Thoracic aorta (tissue), 2 donors: ENCODE data around the gene ATP13A4. TPM values are rescaled to one million over a fixed set of nuclear protein-coding genes. Genes with fewer than 3 reads are reported as not detected.

Experiments
- ATAC-seq: fragments of 150-250 bp; one replicate; pipeline ENCODE4 v1.8.0; 2017; ENCODE audit warnings: low read depth; ENCODE audit not compliant: insufficient number of reproducible peaks, low FRiP score
- DNase-seq: peaks from one replicate; pipeline ENCODE4 v3.0.0-alpha.2; 2020; ENCODE audit warnings: low spot score
- H3K27ac ChIP-seq, 2 donors: fragments of 200-600 bp; sonication (generic); 1 replicate in 1 of 2; 2 replicates in 1 of 2; pipeline ENCODE4 v1.5.1; 2016; ENCODE audit warnings: mild to moderate bottlenecking in 2 of 2, moderate library complexity in 2 of 2
- H3K27me3 ChIP-seq: fragments of 200-600 bp; sonication (generic); replicated peaks from 2 replicates; pipeline ENCODE4 v1.6.0; 2016; ENCODE audit warnings: mild to moderate bottlenecking; ENCODE audit not compliant: insufficient read depth
- H3K36me3 ChIP-seq: fragments of 200-600 bp; sonication (generic); one replicate; pipeline ENCODE4 v1.5.1; 2016
- H3K4me1 ChIP-seq, 2 donors: fragments of 200-600 bp; sonication (generic); 1 replicate in 1 of 2; 2 replicates in 1 of 2; pipeline versions ENCODE4 v1.5.1 to v1.6.0; 2016; ENCODE audit warnings: low read depth in 2 of 2, mild to moderate bottlenecking in 1 of 2; ENCODE audit not compliant: control insufficient read depth in 1 of 2
- H3K4me3 ChIP-seq: fragments of 200-600 bp; sonication (generic); 2 replicates; pipeline ENCODE4 v1.5.1; 2016; ENCODE audit warnings: mild to moderate bottlenecking
- H3K9me3 ChIP-seq: fragments of 200-600 bp; sonication (generic); 2 replicates; pipeline ENCODE4 v1.5.1; 2016
- CTCF ChIP-seq: fragments of 200-600 bp; sonication (generic); IDR thresholded peaks from one replicate; pipeline ENCODE4 v1.5.1; 2019; ENCODE audit warnings: antibody characterized with exemption
- total RNA-seq, 2 donors: library from RNA; depleted of rRNA; stranded (reverse); fragments of >200 nt; gene quantifications; one replicate each; pipeline versions ENCODE4 v1.1.0 to v1.2.3, GENCODE V29; 2016

Gene ATP13A4
- total RNA-seq, 2 donors from 2014 or later, result 0.78 TPM; not detected in 1

- H3K4me1 ChIP-seq, result no peaks in the 10 kb centered on the region
- ATAC-seq, result no peak
- no peaks in the 10 kb centered on the region for H3K27me3 ChIP-seq
- no peak for TF ChIP-seq CTCF
- no peaks in the 10 kb centered on the region for H3K9me3 ChIP-seq
- DNase-seq, result no peak
- no peak overlapping the region for H3K27ac ChIP-seq
- H3K36me3 ChIP-seq, result no peaks in the 10 kb centered on the region
- no peak overlapping the region for H3K4me3 ChIP-seq
These were observed 64.7 kb downstream of the ATP13A4 start for GRCh38 chr3:193489949-193490348.

- DNase-seq, result no peak
- TF ChIP-seq CTCF, result no peak
- Histone ChIP-seq H3K36me3 (no peaks in the 10 kb centered on the region), H3K9me3 (no peaks in the 10 kb centered on the region), H3K4me1 (no peaks in the 10 kb centered on the region), H3K4me3 (no peak overlapping the region), H3K27ac (no peak overlapping the region), H3K27me3 (no peaks in the 10 kb centered on the region)
- no peak for ATAC-seq
These were observed 66.0 kb downstream of the ATP13A4 start for GRCh38 chr3:193488741-193489140.

DNA sequence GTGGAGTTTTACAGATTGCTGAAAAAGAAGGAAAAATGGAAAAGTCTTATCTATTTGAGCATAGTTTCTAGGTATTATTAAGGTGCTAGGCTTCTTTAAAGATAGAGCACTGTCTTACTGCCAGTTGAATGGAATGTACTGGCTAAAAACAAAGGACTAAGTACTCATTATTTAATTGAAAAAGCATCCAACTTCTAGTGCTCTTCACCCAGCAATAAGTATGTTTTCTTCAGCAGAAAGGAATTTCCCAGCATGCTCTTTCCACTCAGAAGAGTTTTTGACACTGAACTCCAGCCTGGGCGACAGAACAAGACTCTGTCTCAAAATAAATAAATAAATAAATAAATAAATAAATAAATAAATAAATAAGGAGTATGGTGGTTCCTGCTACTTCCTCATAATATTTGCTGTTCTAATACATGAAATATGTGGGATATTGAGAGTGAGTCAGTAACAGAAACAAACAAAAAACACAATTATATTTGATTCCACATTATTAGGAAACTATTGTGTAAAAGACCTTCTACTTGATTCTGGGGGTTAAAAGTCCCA, 70.6 kb downstream of the ATP13A4 start:
- ATAC-seq (no peak), DNase-seq (no peak)
- no peak for TF ChIP-seq CTCF
- Histone ChIP-seq H3K4me1 (no peaks in the 10 kb centered on the region), H3K27me3 (no peaks in the 10 kb centered on the region), H3K4me3 (no peak overlapping the region), H3K27ac (no peak overlapping the region), H3K36me3 (no peaks in the 10 kb centered on the region), H3K9me3 (no peaks in the 10 kb centered on the region)

- no peaks in the 10 kb centered on the region for H3K9me3 ChIP-seq
- no peaks in the 10 kb centered on the region for H3K36me3 ChIP-seq
- H3K27me3 ChIP-seq, result no peaks in the 10 kb centered on the region
- no peak overlapping the region for H3K4me3 ChIP-seq
- TF ChIP-seq CTCF, result no peak
- no peak for DNase-seq
- no peaks in the 10 kb centered on the region for H3K4me1 ChIP-seq
- no peak for ATAC-seq
- H3K27ac ChIP-seq, result no peak overlapping the region
These were observed 73.3 kb downstream of the ATP13A4 start for GRCh38 chr3:193481436-193481835.

GRCh38 chr3:193474446-193474845, 80.2 kb downstream of the ATP13A4 start:
- Histone ChIP-seq H3K27me3 (no peaks in the 10 kb centered on the region), H3K36me3 (no peaks in the 10 kb centered on the region), H3K9me3 (no peaks in the 10 kb centered on the region), H3K27ac (no peak overlapping the region), H3K4me3 (no peak overlapping the region), H3K4me1 (no peaks in the 10 kb centered on the region)
- no peak for ATAC-seq
- no peak for TF ChIP-seq CTCF
- no peak for DNase-seq
